Heart left ventricle (tissue), 16 donors: ENCODE results near the gene METTL24. TPM values are rescaled to one million over a fixed set of nuclear protein-coding genes. Genes with fewer than 3 reads are reported as not detected.

Source experiments
- ATAC-seq, 4 donors: fragments of 200-7000 bp; cut with Tn5 transposase; one replicate each; pipeline ENCODE4 v1.9.1; 2020 to 2022; ENCODE audit warnings: moderate library complexity in 4 of 4, mild to moderate bottlenecking in 3 of 4, moderate number of reproducible peaks in 1 of 4
- DNase-seq, 5 donors: peaks; one replicate each; pipeline ENCODE4 v3.0.0-alpha.2; 2020
- H3K27ac ChIP-seq, 12 donors: fragments of 200-600 bp; sonication (generic) in 4 of 12; one replicate each; pipeline versions ENCODE4 v1.5.0 to v1.8.0; 2016 to 2022; ENCODE audit warnings: mild to moderate bottlenecking in 2 of 12
- H3K27me3 ChIP-seq, 9 donors: fragments of 200-600 bp; sonication (generic) in 2 of 9; one replicate each; pipeline versions ENCODE4 v1.5.1 to v1.8.0; 2016 to 2022; ENCODE audit warnings: mild to moderate bottlenecking in 3 of 9
- H3K36me3 ChIP-seq, 9 donors: fragments of 200-600 bp; sonication (generic) in 2 of 9; one replicate each; pipeline versions ENCODE4 v1.5.0 to v1.8.0; 2018 to 2022; ENCODE audit warnings: mild to moderate bottlenecking in 2 of 9
- H3K4me1 ChIP-seq, 12 donors: fragments of 200-600 bp; sonication (generic) in 4 of 12; one replicate each; pipeline versions ENCODE4 v1.5.0 to v1.8.0; 2016 to 2022; ENCODE audit warnings: mild to moderate bottlenecking in 3 of 12
- H3K4me3 ChIP-seq, 12 donors: fragments of 200-600 bp; sonication (generic) in 4 of 12; one replicate each; pipeline versions ENCODE4 v1.5.0 to v1.8.0; 2017 to 2022; ENCODE audit warnings: mild to moderate bottlenecking in 9 of 12, moderate library complexity in 4 of 12
- H3K9me3 ChIP-seq, 12 donors: fragments of 200-600 bp; sonication (generic) in 4 of 12; one replicate each; pipeline versions ENCODE4 v1.5.0 to v1.8.0; 2016 to 2022; ENCODE audit warnings: mild to moderate bottlenecking in 1 of 12
- POLR2A ChIP-seq, 2 donors: fragments of 450-650 bp; IDR thresholded peaks; one replicate each; pipeline ENCODE4 v1.6.1; 2017; ENCODE audit warnings: antibody characterized with exemption in 2 of 2, mild to moderate bottlenecking in 2 of 2, moderate library complexity in 2 of 2
- WGBS, 4 donors: extraction: QIAGEN DNeasy Blood & Tissue Kit in 2 of 4; methylation state at CpG; one replicate each; pipeline versions ENCODE4 v1.1.5 to v1.1.7; 2013 to 2018; 5-methylcytosine and 5-hydroxymethylcytosine counted together
- intact Hi-C, 10 donors: fragments of 100-400 bp; cut with DNase I; formaldehyde crosslinking; loops; one replicate each; pipeline versions ENCODE4 v1.11.1 to v1.14.2; 2022
- polyA plus RNA-seq, 2 donors: library from polyadenylated mRNA; stranded (reverse); fragments of 200-250 nt; gene quantifications; one replicate each; pipeline ENCODE4 v1.2.3, GENCODE V29; 2013
- total RNA-seq, 9 donors: library from RNA; depleted of rRNA in 2 of 9; stranded (reverse); fragments of >200 nt in 2 of 9; fragmentation: NEBNext Ultra II Directional in 3 of 9; extraction: Animal tissue kit (Norgen Biotek cat#: 25700) in 3 of 9; gene quantifications; one replicate each; pipeline versions ENCODE4 v1.1.0 to v1.2.4, GENCODE V29; 2016 to 2023
- TF ChIP-seq, protein P1 (sequence below), 12 donors: fragments of 200-600 bp; sonication (generic) in 4 of 12; IDR thresholded peaks; one replicate each; pipeline versions ENCODE4 v1.5.0 to v1.8.0; 2018 to 2022; ENCODE audit warnings: antibody characterized with exemption in 12 of 12, mild to moderate bottlenecking in 5 of 12
- donor health status: ischemic (EF 13 %, LVEDD 7.1; RV severe dilation, severe dysfunction).
- donor health status: healthy with polysubstance abuse.
- donor health status: DM: no; HTN: yes; CAD: no.
- donor health status: DM: no; HTN: no; CAD: no.
- donor health status: ischemic (EF 25% LVEDD 6.9; RV normal size, moderate dysfunction).
- donor health status: ischemic (EF 25% LVEDD 5.7; RV mildly dilated, moderate dysfunction).
- donor health status: healthy.
- donor health status: DM: yes; HTN: yes; CAD: no.
- donor health status: ischemic (EF 35%, LVEDD 5.7; RV mildly dilated, moderate dysfunction).
- donor health status: nonischemic (EF 11% LVEDD 7.7; RV severe dilation, severe dysfunction).
- donor health status: DM: yes; HTN: yes; CAD: no.
- donor health status: PGD.
- donor health status: ischemic (EF 29% LVEDD 5.4; RV normal size, mild dysfunction).
- donor health status: nonischemic (EF 23%, LVEDD 6.1; RV moderate dilation, normal function).

The METTL24 gene
- total and polyA plus RNA-seq, 11 donors = 0.60 to 2.8 (median 1.8) TPM; not detected in 3

DNA sequence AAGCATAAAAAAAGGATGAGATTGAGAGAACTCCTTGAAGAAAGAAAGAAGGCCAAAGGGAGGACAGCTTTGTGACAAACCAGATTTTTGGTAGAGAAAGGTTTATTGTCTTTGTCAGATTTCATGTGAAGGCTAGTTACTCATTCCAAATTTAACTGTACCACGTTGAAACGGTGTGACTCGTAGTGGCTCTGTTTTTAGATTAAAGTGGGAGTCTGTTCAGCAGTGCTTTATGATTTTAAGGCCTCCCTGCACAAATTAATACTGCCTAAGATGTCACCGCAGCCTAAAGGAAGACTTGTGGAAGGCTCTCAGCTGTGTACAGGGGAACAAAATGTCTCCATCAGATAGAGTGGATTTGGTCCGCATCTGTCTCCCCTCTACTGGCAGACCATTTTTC is 142.0 kb downstream of the METTL24 start:
- WGBS, 4 donors = 72 to 84% (median 79%) methylated on average over 5 of the region's 5 CpGs
- DNase-seq (no peak), ATAC-seq (no peak)
- Histone ChIP-seq H3K27me3 (no peaks in the 10 kb centered on the region), H3K4me3 (no peak overlapping the region), H3K36me3 (peaks cover 0 to 100% (median 98%) of the 10 kb centered on the region in 9 donors), H3K9me3 (no peaks in the 10 kb centered on the region), H3K27ac (no peak overlapping the region), H3K4me1 (no peaks in the 10 kb centered on the region)
- TF ChIP-seq POLR2A (IDR thresholded peaks at IDR 0.05) = no peak
- TF ChIP-seq, protein P1, sequence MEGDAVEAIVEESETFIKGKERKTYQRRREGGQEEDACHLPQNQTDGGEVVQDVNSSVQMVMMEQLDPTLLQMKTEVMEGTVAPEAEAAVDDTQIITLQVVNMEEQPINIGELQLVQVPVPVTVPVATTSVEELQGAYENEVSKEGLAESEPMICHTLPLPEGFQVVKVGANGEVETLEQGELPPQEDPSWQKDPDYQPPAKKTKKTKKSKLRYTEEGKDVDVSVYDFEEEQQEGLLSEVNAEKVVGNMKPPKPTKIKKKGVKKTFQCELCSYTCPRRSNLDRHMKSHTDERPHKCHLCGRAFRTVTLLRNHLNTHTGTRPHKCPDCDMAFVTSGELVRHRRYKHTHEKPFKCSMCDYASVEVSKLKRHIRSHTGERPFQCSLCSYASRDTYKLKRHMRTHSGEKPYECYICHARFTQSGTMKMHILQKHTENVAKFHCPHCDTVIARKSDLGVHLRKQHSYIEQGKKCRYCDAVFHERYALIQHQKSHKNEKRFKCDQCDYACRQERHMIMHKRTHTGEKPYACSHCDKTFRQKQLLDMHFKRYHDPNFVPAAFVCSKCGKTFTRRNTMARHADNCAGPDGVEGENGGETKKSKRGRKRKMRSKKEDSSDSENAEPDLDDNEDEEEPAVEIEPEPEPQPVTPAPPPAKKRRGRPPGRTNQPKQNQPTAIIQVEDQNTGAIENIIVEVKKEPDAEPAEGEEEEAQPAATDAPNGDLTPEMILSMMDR (IDR thresholded peaks at IDR 0.05) = no peak
- intact Hi-C loops = no loop called here

DNA sequence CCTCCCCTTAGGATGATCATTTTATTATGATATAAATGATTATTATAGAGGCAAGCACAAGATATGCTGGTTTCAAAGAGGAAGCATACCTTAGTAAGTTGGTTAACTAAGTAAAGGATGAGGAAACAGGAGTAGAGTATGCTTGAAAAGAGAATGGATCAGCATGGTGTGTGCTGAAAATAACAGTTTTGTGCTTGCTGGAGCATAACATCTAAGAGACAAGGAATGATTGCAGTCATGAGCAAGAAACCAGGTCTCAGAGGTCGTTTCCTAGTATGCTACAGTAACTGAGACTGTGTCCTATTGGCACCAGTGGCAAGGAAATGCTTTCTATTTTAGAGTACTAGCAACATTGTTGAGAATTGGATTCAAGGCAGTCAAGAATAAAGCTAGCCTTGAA is 143.8 kb downstream of the METTL24 start:
- ATAC-seq = no peak
- 36 to 66% (median 38%) methylated on average over 1 of the region's 1 CpG for WGBS, 4 donors

DNA sequence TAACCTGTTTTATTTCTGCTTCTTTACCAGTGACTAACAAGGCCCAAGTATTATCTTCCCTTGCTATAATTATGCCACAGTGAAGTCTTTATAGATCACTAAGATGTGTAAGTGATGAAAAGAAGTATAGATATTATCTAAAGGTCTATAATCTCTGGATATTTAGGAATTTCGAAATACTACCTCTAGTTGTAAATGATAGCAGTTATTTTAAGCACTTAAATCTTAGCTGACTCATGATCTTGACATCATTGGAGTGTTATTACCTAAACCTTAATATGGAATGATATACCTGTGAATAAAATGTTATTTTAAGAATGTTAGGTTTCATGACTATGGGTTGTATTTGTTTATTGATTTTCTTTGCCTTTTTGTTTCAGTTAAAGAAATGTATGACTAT is 146.4 kb downstream of the METTL24 start:
- Histone ChIP-seq H3K9me3 (no peaks in the 10 kb centered on the region), H3K27me3 (no peaks in the 10 kb centered on the region), H3K36me3 (peaks cover 0 to 96% (median 92%) of the 10 kb centered on the region in 9 donors), H3K4me1 (no peaks in the 10 kb centered on the region), H3K4me3 (no peak overlapping the region), H3K27ac (no peak overlapping the region)
- ATAC-seq = no peak
- TF ChIP-seq POLR2A (IDR thresholded peaks at IDR 0.05) = no peak
- TF ChIP-seq, protein P1 (IDR thresholded peaks at IDR 0.05) = no peak
- intact Hi-C loops = no loop called here
- DNase-seq = no peak
- WGBS, 4 donors = 96 to 99% (median 96%) methylated on average over 1 of the region's 1 CpG

More for the DNA sequence above, 143.8 kb downstream of the METTL24 start:
- Histone ChIP-seq H3K9me3 (no peaks in the 10 kb centered on the region), H3K27me3 (no peaks in the 10 kb centered on the region), H3K4me1 (no peaks in the 10 kb centered on the region), H3K27ac (no peak overlapping the region), H3K36me3 (peaks cover 0 to 100% (median 98%) of the 10 kb centered on the region in 9 donors), H3K4me3 (no peak overlapping the region)
- TF ChIP-seq POLR2A (IDR thresholded peaks at IDR 0.05) = no peak
- TF ChIP-seq, protein P1 (IDR thresholded peaks at IDR 0.05) = no peak
- no peak for DNase-seq
- intact Hi-C loops = no loop called here

DNA sequence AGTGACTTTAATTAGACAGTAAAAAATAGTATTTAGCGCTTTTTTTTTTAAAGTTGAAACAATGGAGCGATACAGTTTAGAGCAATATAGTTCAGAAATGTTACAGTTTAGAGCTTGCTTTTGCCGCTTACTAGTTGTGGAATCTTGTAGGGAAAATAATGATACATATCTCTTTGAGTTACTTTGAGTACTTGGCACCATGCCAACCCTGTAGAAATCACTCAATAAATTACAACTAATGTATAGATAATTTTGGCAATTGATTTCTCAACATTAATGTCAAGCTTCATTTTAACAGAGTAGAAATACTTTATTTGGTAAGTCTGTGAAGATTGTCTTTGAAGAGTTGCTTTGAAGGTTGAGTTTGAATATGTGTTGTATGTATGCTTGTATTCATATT is 150.5 kb downstream of the METTL24 start:
- DNase-seq (no peak), ATAC-seq (no peak)
- WGBS, 4 donors = 96 to 100% (median 97%) methylated on average over 3 of the region's 3 CpGs
- TF ChIP-seq, protein P1 (IDR thresholded peaks at IDR 0.05) = no peak
- TF ChIP-seq POLR2A (IDR thresholded peaks at IDR 0.05) = no peak
- Histone ChIP-seq H3K4me3 (no peak overlapping the region), H3K27ac (no peak overlapping the region), H3K36me3 (peaks cover 0 to 61% (median 51%) of the 10 kb centered on the region in 9 donors), H3K9me3 (no peaks in the 10 kb centered on the region), H3K4me1 (no peaks in the 10 kb centered on the region), H3K27me3 (no peaks in the 10 kb centered on the region)
- intact Hi-C loops = no loop called here
